ENCODE data around the gene CMPK2.

The CMPK2 gene, protein sequence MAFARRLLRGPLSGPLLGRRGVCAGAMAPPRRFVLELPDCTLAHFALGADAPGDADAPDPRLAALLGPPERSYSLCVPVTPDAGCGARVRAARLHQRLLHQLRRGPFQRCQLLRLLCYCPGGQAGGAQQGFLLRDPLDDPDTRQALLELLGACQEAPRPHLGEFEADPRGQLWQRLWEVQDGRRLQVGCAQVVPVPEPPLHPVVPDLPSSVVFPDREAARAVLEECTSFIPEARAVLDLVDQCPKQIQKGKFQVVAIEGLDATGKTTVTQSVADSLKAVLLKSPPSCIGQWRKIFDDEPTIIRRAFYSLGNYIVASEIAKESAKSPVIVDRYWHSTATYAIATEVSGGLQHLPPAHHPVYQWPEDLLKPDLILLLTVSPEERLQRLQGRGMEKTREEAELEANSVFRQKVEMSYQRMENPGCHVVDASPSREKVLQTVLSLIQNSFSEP

GRCh38 chr2:6865346-6866274 is at the start of gene CMPK2:
Gene CMPK2 (minus strand): TSS chr2:6865907. CDS start chr2:6865696, 211 bp downstream.
- peak within 1 kb of the TSS; percentile 93 to 95 (median 93) for H3K4me3 Mint-ChIP-seq
- H3K27ac Mint-ChIP-seq = peak within 1 kb of the TSS; percentile 58 to 91 (median 67)
- H3K27me3 Mint-ChIP-seq (ENCODE audit: low read depth) = peaks cover 21% of the 10 kb centered on the region
- peaks cover 11% of the 10 kb centered on the region for H3K9me3 Mint-ChIP-seq
- peak in 2 of 3 experiments; percentile 20 to 28 for TF ChIP-seq CTCF (IDR thresholded peaks at IDR 0.05; ENCODE audit: unreplicated experiment in 3 of 3)
- peaks cover 13% of the 10 kb centered on the region for H3K36me3 Mint-ChIP-seq (ENCODE audit: low read depth)
- H3K4me1 Mint-ChIP-seq = peaks cover 19% of the 10 kb centered on the region

GRCh38 chr2:6915399-6915798 is 49.7 kb upstream of the CMPK2 start:
- peaks cover 21% of the 10 kb centered on the region for H3K4me1 Mint-ChIP-seq

DNA sequence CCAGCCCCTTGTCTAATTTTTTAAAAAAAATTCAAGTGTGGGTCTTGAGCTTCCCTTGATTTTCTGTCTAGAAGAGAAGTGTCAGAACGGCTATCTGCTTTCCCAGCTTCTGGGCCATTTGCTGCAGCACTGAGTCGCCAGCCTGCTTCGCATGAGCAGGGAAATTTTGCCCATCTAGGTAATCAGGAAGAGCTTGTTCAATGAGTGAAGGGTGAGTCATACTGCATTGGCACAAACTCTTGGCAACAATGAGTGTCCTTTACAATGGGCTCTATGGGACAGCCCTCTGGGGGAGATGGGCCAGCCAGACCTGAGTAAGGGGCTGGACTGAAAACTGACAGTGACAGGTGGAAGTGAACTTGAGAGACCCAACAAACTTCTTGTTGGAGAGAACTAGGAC is 49.1 kb upstream of the CMPK2 start:
- peaks cover 13% of the 10 kb centered on the region for H3K36me3 Mint-ChIP-seq (ENCODE audit: low read depth)
- H3K9me3 Mint-ChIP-seq = peaks cover 3% of the 10 kb centered on the region
- no peak for TF ChIP-seq CTCF (IDR thresholded peaks at IDR 0.05; ENCODE audit: unreplicated experiment in 3 of 3)
- H3K4me1 Mint-ChIP-seq = peaks cover 17% of the 10 kb centered on the region
- peak overlapping the region; percentile 36 to 87 (median 52) for H3K4me3 Mint-ChIP-seq
- H3K27me3 Mint-ChIP-seq (ENCODE audit: low read depth) = peaks cover 4% of the 10 kb centered on the region
- H3K27ac Mint-ChIP-seq = no peak overlapping the region

More at GRCh38 chr2:6915399-6915798, 49.7 kb upstream of the CMPK2 start:
- Mint-ChIP-seq H3K27me3 (ENCODE audit: low read depth) (peaks cover 4% of the 10 kb centered on the region), H3K36me3 (ENCODE audit: low read depth) (peaks cover 13% of the 10 kb centered on the region), H3K27ac (no peak overlapping the region), H3K9me3 (peaks cover 3% of the 10 kb centered on the region), H3K4me3 (peak overlapping the region; percentile 78 to 87 (median 81))
- TF ChIP-seq CTCF (IDR thresholded peaks at IDR 0.05; ENCODE audit: unreplicated experiment in 3 of 3) = no peak

DNA sequence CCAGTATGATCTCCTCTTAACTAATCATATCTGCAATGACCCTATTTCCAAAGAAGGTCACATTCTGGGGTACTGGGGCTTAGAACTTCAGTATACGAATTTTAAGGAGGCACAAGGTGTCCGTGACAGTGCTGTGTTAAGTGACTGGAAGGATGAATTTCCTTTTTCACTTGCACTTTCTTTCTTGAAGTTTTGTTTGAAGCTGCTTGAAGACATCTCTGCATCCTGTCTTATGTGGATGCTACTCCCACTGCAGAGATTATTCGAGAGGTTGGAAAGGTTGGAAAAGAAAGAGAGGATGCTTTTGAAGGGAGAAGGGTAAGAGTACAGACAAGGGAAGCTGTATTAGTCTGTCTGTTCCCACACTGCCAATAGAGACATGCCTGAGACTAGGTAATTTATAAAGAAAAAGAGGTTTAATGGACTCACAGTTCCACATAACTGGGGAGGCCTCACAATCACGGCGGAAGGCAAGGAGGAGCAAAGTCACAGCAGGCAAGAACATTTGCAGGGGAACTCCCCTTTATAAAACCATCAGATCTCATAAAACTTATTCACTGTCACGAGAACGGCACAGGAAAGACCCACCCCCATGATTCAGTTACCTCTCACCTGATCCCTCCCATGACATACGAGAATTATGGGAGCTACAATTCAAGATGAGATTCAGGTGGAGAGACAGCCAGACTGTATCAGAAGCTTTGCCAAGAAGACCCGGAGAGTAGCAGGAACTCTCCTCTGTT is 47.9 kb upstream of the CMPK2 start:
- Mint-ChIP-seq H3K4me1 (peaks cover 6% of the 10 kb centered on the region), H3K4me3 (peak overlapping the region in 2 of 3 experiments; percentile 40 to 64), H3K36me3 (ENCODE audit: low read depth) (peaks cover 9% of the 10 kb centered on the region), H3K9me3 (peaks cover 3% of the 10 kb centered on the region), H3K27ac (peak overlapping the region in 1 of 3 experiments; percentile 8), H3K27me3 (ENCODE audit: low read depth) (peaks cover 4% of the 10 kb centered on the region)
- TF ChIP-seq CTCF (IDR thresholded peaks at IDR 0.05; ENCODE audit: unreplicated experiment in 3 of 3) = no peak

- H3K36me3 Mint-ChIP-seq (ENCODE audit: low read depth) = peaks cover 9% of the 10 kb centered on the region
- H3K27ac Mint-ChIP-seq = no peak overlapping the region
- H3K4me3 Mint-ChIP-seq = no peak overlapping the region
- no peak for TF ChIP-seq CTCF (IDR thresholded peaks at IDR 0.05; ENCODE audit: unreplicated experiment in 3 of 3)
- H3K27me3 Mint-ChIP-seq (ENCODE audit: low read depth) = peaks cover 4% of the 10 kb centered on the region
- H3K9me3 Mint-ChIP-seq = peaks cover 3% of the 10 kb centered on the region
- peaks cover 6% of the 10 kb centered on the region for H3K4me1 Mint-ChIP-seq
Measured at GRCh38 chr2:6911721-6912120, 46.0 kb upstream of the CMPK2 start.
